Measurements from ENCODE around the gene SLC4A5.

The SLC4A5 gene

GRCh38 chr2:74242354-74243071, 100.7 kb downstream of the SLC4A5 start:
- TF ChIP-seq, protein P1, sequence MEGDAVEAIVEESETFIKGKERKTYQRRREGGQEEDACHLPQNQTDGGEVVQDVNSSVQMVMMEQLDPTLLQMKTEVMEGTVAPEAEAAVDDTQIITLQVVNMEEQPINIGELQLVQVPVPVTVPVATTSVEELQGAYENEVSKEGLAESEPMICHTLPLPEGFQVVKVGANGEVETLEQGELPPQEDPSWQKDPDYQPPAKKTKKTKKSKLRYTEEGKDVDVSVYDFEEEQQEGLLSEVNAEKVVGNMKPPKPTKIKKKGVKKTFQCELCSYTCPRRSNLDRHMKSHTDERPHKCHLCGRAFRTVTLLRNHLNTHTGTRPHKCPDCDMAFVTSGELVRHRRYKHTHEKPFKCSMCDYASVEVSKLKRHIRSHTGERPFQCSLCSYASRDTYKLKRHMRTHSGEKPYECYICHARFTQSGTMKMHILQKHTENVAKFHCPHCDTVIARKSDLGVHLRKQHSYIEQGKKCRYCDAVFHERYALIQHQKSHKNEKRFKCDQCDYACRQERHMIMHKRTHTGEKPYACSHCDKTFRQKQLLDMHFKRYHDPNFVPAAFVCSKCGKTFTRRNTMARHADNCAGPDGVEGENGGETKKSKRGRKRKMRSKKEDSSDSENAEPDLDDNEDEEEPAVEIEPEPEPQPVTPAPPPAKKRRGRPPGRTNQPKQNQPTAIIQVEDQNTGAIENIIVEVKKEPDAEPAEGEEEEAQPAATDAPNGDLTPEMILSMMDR (IDR thresholded peaks at IDR 0.05) = no peak

DNA sequence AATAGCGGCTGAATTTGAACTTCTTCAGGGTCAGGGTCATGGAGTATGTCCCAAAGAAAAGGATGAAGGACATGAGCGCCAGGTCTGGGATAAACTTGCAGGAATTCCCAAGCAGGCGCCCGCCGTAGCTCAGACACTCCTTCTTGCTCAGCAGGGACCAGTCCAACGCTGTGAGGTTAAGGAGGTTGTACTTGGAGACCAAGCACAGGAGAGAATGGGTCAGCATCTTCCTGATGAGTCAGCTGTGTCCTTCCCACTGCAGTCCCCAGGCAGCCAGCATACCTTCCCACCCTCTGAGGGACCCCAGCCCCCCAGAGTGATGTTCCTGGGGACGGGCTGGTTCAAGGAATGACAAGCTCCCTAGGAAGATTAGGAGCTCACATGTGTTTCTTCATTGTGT, 103.9 kb downstream of the SLC4A5 start:
- TF ChIP-seq, protein P1 (IDR thresholded peaks at IDR 0.05) = no peak

- TF ChIP-seq, protein P1 (IDR thresholded peaks at IDR 0.05) = no peak
Measured at GRCh38 chr2:74238879-74239278, 104.3 kb downstream of the SLC4A5 start.

- TF ChIP-seq, protein P1 (IDR thresholded peaks at IDR 0.05) = no peak
Measured at GRCh38 chr2:74235041-74235440, 108.2 kb downstream of the SLC4A5 start.

- TF ChIP-seq, protein P1 (IDR thresholded peaks at IDR 0.05) = no peak
Measured at GRCh38 chr2:74233648-74234047, 109.6 kb downstream of the SLC4A5 start.

- TF ChIP-seq, protein P1 (IDR thresholded peaks at IDR 0.05) = no peak
Measured at GRCh38 chr2:74232426-74232825, 110.8 kb downstream of the SLC4A5 start.

DNA sequence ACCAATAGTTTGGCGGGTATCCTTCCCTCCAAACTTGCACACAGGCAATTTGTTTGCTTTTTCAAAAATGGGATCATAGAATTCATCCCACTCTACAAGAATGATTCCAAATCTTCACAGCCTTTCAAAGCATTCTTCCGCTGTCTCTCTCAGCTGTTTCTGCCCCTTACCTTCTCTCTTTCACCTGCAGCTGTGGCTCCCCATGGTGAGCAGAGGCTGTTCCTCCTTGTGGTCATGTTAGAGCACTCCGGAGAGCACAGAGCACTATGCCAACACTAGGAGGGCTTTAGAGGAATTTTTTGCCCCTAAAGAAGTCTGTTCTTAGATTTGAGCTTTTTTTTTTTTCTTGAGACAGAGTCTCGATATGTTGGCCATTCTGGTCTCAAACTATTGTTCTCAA, 114.4 kb downstream of the SLC4A5 start:
- TF ChIP-seq, protein P1 (IDR thresholded peaks at IDR 0.05) = no peak

DNA sequence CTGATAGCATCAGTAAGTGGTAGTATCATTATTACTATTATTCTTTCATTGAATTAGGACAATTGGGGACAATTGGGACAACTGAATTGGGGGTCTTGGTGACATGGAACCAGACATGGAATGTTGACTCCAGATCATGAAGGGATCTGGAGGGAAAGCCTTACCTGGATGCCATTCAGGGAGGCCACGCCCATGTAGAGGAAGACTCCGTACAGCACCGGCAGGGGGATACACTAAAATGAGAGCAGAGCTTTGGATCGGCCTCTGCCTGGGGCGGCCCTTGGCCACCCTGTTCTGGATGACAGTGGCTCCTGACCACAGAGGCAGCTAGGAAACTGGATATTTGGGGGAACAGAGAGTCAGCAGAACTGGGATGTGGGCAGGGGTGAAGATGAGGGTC, 115.6 kb downstream of the SLC4A5 start:
- TF ChIP-seq, protein P1 (IDR thresholded peaks at IDR 0.05) = no peak
